Stimulated activated CD8-positive, alpha-beta memory T cell treated with anti-CD3 and anti-CD28 coated beads, Interleukin-4, amount 100 ng/mL, for 1 hour (primary cell): Measurements from ENCODE around the gene RGS6.
A peak's percentile ranks its signal among the peaks of the same experiment; 100 is the strongest.

Experiments used
- DNase-seq, 2 donors: peaks; one replicate each; pipeline ENCODE4 v3.0.0-alpha.2; 2020; ENCODE audit warnings: low read depth in 2 of 2, low spot score in 1 of 2

Gene RGS6

GRCh38 chr14:72488514-72488913 lies 556.3 kb downstream of the RGS6 start:
- no peak for DNase-seq

DNA sequence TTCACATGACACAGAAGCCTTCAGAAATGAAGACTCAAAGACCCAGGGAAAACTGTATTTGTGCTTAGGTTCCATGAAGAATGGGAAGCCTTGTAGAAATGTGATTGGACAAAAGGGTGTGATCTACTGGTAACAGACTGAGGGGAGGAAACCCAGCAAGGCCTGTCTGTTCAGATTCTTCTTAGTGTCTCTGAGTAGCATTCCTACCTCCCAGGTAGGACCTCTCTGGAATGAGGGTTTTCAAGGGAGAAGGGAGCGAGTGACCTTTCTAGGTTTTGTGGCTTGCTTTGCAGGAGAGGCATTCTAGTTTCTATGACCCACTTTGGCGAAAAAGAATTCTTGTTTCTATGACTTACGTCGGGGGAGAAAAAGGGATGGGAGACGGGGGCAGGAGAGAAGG lies 560.0 kb downstream of the RGS6 start:
- no peak for DNase-seq

GRCh38 chr14:72495668-72496067 lies 563.4 kb downstream of the RGS6 start:
- DNase-seq: no peak

GRCh38 chr14:72498646-72499045 lies 566.4 kb downstream of the RGS6 start:
- DNase-seq: no peak

DNA sequence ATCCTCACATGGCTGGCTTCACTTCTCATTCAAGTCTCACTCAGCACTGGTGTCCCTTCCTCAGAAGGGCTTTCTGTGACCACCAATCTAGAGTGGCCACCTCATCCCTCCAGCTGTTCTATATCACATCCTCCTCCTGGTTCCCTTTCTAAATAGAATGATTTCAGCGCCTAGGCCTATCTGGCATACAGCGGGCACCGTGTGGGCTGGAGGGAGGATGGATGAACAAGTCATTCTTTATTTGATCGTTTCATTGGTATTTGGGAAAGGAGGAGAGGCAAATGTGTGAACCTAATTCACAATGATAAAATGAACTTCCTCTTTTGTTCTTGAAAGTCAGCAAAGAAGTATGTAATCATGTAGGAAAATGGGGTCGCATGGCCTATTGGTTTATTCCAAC lies 567.5 kb downstream of the RGS6 start:
- no peak for DNase-seq

- no peak for DNase-seq
Measured at GRCh38 chr14:72500234-72500838, 568.1 kb downstream of the RGS6 start.

DNA sequence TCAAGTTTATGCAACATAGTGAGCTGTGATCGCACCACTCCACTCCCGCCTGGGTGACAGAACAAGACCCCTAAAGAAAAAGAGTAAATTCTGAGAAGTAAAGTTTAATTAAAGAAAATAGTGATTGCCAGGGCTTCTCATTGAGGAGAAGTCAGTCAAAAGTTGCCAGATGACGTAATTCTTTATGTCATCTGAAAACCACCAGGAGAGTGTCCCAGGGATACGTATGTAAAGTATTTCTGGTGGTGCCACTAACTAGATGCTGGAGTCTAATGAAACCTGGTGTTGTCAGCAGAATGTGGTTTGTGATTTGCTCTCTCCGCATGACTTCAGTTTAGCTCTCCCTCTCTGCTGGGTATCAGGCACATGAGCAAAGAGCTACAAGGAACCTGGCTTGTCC lies 569.2 kb downstream of the RGS6 start:
- no peak for DNase-seq

GRCh38 chr14:72503271-72503670 lies 571.0 kb downstream of the RGS6 start:
- no peak for DNase-seq

DNA sequence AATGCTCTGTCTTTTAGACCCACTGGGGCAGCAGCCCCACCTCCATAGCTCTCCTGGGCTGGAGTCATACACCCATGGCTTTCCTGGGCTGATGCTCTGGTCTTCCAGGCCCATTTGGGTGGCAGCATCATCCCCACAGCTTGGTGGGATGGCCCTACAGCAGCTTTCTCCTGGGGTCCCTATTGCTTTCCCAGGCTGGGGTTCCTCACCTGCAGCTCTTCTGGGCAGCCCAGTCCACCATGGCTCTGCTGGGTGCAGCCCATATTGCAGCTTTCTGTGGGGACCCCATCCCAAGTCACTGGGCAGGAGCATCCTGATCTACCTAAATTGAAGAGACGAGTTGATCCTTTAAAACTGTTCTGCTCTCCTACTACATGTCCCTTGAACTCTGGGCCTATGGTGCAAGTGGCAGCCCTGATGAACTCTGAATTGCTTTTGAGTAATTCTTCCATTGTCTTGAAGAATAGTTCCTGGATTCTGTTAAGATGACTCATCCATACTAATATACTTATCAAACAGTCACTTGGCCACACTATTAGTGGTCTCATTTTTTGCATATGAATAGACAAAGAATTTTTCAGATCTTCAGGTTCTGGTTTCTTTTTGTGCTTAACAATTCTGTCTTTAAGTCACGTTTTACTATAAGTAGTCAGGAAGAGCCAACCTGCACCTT lies 571.6 kb downstream of the RGS6 start:
- DNase-seq: no peak

- no peak for DNase-seq
Measured at GRCh38 chr14:72510566-72510965, 578.3 kb downstream of the RGS6 start.

- no peak for DNase-seq
Measured at GRCh38 chr14:72512281-72512680, 580.1 kb downstream of the RGS6 start.

- no peak for DNase-seq
Measured at GRCh38 chr14:72512925-72513324, 580.7 kb downstream of the RGS6 start.

GRCh38 chr14:72513346-72513745 lies 581.1 kb downstream of the RGS6 start:
- DNase-seq: no peak

GRCh38 chr14:72513965-72514659 lies 581.9 kb downstream of the RGS6 start:
- DNase-seq: no peak

- no peak for DNase-seq
Measured at GRCh38 chr14:72514660-72515025, 582.4 kb downstream of the RGS6 start.

GRCh38 chr14:72515779-72516770 lies 583.8 kb downstream of the RGS6 start:
- no peak for DNase-seq

DNA sequence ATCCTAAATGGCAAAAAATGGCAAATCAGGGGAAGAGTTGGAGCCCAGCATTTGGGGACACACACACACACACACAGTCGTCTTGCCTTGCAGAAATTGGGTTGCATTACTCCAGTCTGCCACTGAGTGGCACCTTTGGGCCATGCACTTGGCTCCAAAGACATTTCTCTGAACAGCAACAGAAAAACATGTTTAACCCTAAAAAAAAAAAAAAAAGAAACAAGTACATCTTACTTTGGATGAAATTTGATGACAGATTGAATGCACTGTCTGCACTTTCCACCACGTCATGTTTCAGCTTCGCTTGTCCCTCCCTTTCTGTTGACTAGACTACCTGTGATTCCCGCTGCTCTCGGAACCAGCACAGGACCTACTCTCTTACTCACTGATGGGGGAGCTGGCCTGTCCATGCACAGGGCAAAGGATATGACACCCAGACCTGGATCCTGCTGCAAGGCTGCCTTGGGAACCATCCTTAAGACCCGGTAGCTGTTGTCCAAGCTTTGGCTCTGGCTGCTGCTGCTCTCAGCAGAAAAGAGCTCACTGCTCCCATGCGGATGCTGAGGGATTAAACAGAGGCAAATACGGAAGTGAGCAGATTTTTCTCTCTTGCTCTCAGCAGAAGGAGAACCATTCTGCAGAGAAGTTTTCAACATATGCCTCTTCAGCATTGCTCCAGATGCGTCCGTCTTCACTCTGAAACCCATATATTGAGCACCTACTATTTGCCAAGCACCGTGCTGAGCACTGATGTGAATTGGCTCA lies 584.9 kb downstream of the RGS6 start:
- DNase-seq: peak in 1 of 2 donors; percentile 46

DNA sequence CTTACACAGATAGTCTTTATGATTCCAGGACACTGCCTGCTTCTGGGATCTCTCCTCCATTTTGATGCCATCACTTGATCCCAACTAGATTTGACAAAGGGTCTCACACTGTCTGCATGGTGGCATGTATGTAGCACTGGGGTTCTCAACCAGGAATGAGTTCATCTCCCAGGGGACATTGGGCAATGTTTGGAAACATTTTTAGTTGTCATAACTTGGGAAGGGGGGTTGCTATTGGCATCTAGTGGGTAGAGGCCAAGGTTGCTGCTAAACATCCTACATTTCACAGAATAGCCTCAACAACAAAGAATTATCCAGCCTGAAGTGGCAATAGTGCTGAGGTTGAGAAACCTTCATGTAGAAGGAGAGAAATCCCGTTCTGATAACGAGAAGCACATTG lies 585.5 kb downstream of the RGS6 start:
- DNase-seq: no peak

DNA sequence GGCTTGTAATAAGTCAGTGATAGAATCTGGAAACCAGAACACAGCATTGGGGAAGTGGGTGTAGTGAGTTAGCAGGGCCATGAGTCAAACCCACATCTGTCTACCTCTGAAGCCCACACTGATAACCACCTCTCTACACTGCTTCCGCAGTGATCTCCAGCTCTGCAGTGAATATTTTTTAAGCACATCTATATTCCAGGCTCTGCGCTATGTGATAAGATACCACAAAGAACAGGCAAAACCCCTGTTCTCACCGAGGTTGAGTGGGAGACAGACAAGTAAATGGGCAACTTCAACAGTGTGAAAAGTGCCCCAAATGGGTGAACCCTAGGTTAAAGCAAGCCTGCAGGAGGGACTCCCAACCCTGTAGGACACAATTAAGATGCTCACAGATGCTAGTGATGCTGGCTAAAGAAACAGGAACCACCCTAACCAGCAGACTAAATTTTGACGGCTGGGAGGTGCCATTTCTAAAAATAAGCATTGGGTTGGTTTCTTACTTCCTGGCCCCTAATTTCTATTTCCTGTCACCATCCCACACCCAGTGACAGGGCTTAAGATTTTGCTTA lies 586.7 kb downstream of the RGS6 start:
- no peak for DNase-seq

- DNase-seq: no peak
Measured at GRCh38 chr14:72519543-72519942, 587.3 kb downstream of the RGS6 start.
